SH-SY5Y (cell line): Measurements from ENCODE around the gene L1TD1.

Source experiments
- GATA2 ChIP-seq: IDR thresholded peaks from 2 replicates; pipeline ENCODE4 v1.6.1; 2011; ENCODE audit warnings: mild to moderate bottlenecking, low read depth, low read length
- GATA3 ChIP-seq: IDR thresholded peaks from 2 replicates; pipeline ENCODE4 v1.6.1; 2011; ENCODE audit warnings: low read depth, mild to moderate bottlenecking, low read length, moderate library complexity

DNA sequence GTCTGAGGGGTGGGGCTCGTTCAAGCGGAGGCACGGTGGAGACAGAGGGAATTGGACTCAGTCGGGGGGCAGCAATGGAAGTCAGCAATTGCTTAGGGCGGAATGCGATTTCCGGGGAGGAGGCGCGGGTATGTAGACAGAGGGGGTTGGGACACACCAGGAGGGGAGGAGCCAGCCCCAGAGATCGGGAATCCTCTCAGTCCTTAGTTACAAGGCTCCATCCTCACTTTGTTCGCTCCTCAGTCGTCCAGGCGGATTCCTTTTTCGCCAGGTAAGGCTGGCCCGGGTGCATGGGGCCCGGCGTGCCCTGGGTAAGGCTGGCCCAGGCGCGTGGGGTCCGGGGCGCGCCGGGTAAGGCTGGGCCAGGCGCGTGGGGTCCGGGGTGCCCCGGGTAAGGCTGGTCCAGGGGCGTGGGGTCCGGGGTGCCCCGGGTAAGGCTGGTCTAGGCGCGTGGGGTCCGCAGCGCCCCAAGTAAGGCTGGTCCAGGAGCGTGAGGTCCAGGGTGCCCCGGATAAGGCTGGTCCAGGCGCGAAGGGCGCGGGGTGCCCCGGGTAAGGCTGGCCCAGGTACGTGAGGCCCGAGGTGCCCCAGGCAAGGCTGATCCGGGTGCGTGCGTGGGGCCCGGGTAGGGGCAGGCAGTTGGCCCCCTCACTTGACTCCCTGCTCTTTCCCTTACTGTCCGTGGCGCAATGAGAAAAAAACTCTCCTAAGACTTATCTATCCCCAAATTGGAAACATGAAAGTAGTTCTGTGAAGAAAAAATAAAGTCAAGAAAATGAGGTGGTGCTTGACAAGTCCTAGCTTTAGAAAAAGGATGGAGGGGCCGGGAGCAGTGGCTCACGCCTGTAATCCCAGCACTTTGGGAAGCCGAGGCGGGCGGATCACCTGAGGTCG is at the start of gene L1TD1:
- TF ChIP-seq GATA2 = no peak
- no peak for TF ChIP-seq GATA3
